Trophoblast cell (in vitro differentiated cells and primary cell): ENCODE data around the gene SEPTIN3.

ENCODE experiments used
- DNase-seq, 2 donors: peaks; one replicate each; pipeline ENCODE4 v3.0.0-alpha.2; 2016
- H2AFZ ChIP-seq: 2 replicates; pipeline ENCODE4 v1.6.1; 2013; ENCODE audit warnings: low read length, moderate library complexity, mild to moderate bottlenecking; ENCODE audit not compliant: insufficient read depth, poor library complexity
- H2AK5ac ChIP-seq: 2 replicates; pipeline ENCODE4 v1.6.1; 2013; ENCODE audit warnings: mild to moderate bottlenecking, low read length
- H2BK120ac ChIP-seq: 2 replicates; pipeline ENCODE4 v1.6.1; 2013; ENCODE audit warnings: low read length, mild to moderate bottlenecking, moderate library complexity; ENCODE audit not compliant: insufficient read depth, poor library complexity
- H2BK12ac ChIP-seq: 2 replicates; pipeline ENCODE4 v1.6.1; 2013; ENCODE audit warnings: mild to moderate bottlenecking, low read length, moderate library complexity
- H2BK5ac ChIP-seq: 2 replicates; pipeline ENCODE4 v1.6.1; 2013; ENCODE audit warnings: low read length, low read depth, moderate library complexity, mild to moderate bottlenecking; ENCODE audit not compliant: poor library complexity
- H3K14ac ChIP-seq: 2 replicates; pipeline ENCODE4 v1.6.1; 2013; ENCODE audit warnings: mild to moderate bottlenecking, low read length
- H3K18ac ChIP-seq: 2 replicates; pipeline ENCODE4 v1.6.1; 2013; ENCODE audit warnings: mild to moderate bottlenecking, low read length
- H3K23ac ChIP-seq: 2 replicates; pipeline ENCODE4 v1.6.1; 2013; ENCODE audit warnings: low read length
- H3K27ac ChIP-seq: 2 replicates; pipeline ENCODE4 v1.5.1; 2013; ENCODE audit warnings: low read depth, mild to moderate bottlenecking, inconsistent platforms, low read length, moderate library complexity
- H3K27me3 ChIP-seq: 2 replicates; pipeline ENCODE4 v1.6.1; 2013; ENCODE audit warnings: inconsistent platforms, mild to moderate bottlenecking, low read length, moderate library complexity; ENCODE audit not compliant: insufficient read depth
- H3K36me3 ChIP-seq, 2 experiments: 1 replicate in 1 of 2; 2 replicates in 1 of 2; pipeline ENCODE4 v1.6.1; 2013; ENCODE audit warnings: low read length in 2 of 2, mild to moderate bottlenecking in 2 of 2, moderate library complexity in 1 of 2; ENCODE audit not compliant: insufficient read depth in 2 of 2, control insufficient read depth in 1 of 2
- H3K4ac ChIP-seq: 2 replicates; pipeline ENCODE4 v1.6.1; 2013; ENCODE audit warnings: low read depth, mild to moderate bottlenecking, low read length, moderate library complexity
- H3K4me1 ChIP-seq, 2 experiments: 1 replicate in 1 of 2; 2 replicates in 1 of 2; pipeline ENCODE4 v1.6.1; 2013; ENCODE audit warnings: low read length in 2 of 2, mild to moderate bottlenecking in 2 of 2, moderate library complexity in 1 of 2; ENCODE audit not compliant: insufficient read depth in 2 of 2, control insufficient read depth in 1 of 2
- H3K4me2 ChIP-seq: 2 replicates; pipeline ENCODE4 v1.6.1; 2013; ENCODE audit warnings: inconsistent platforms, mild to moderate bottlenecking, low read length, moderate library complexity
- H3K4me3 ChIP-seq: 2 replicates; pipeline ENCODE4 v1.5.1; 2013; ENCODE audit warnings: mild to moderate bottlenecking, low read depth, low read length, inconsistent platforms
- H3K79me1 ChIP-seq: one replicate; pipeline ENCODE4 v1.6.1; 2013; ENCODE audit warnings: low read length
- H3K79me2 ChIP-seq: 2 replicates; pipeline ENCODE4 v1.6.1; 2013; ENCODE audit warnings: low read length, mild to moderate bottlenecking; ENCODE audit not compliant: control insufficient read depth, insufficient read depth, poor library complexity
- H3K9ac ChIP-seq: 2 replicates; pipeline ENCODE4 v1.6.1; 2013; ENCODE audit warnings: mild to moderate bottlenecking, low read length
- H3K9me3 ChIP-seq: 2 replicates; pipeline ENCODE4 v1.6.1; 2013; ENCODE audit warnings: low read depth, mild to moderate bottlenecking, control low read depth, inconsistent platforms, low read length; ENCODE audit not compliant: insufficient read depth
- H4K12ac ChIP-seq: 2 replicates; pipeline ENCODE4 v1.6.1; 2013; ENCODE audit warnings: low read depth, mild to moderate bottlenecking, low read length, moderate library complexity
- H4K8ac ChIP-seq: 2 replicates; pipeline ENCODE4 v1.6.1; 2013; ENCODE audit warnings: low read depth, mild to moderate bottlenecking, low read length, moderate library complexity
- H4K91ac ChIP-seq: one replicate; pipeline ENCODE4 v1.6.1; 2013; ENCODE audit warnings: low read depth, mild to moderate bottlenecking, low read length, moderate library complexity
- WGBS: extraction: QIAGEN DNeasy Blood & Tissue Kit; methylation state at CpG from one replicate; pipeline ENCODE4 v1.1.7; 2013; ENCODE audit warnings: missing lambda C conversion rate; ENCODE audit not compliant: insufficient read length, insufficient coverage; ENCODE audit errors: extremely low coverage; 5-methylcytosine and 5-hydroxymethylcytosine counted together

The SEPTIN3 gene

GRCh38 chr22:41975299-41976069 is 6.2 kb downstream of the SEPTIN3 start:
- Histone ChIP-seq H3K27ac (no peak overlapping the region), H4K12ac (no peak overlapping the region), H3K4ac (no peak overlapping the region), H3K4me2 (no peak overlapping the region), H3K4me3 (no peak overlapping the region), H3K23ac (no peak overlapping the region), H3K79me1 (no peaks in the 10 kb centered on the region), H2BK120ac (no peak overlapping the region), H3K18ac (no peak overlapping the region), H3K14ac (no peak overlapping the region), H2AFZ (no peak overlapping the region), H4K91ac (no peak overlapping the region), H2BK12ac (no peak overlapping the region), H2BK5ac (no peak overlapping the region), H3K27me3 (peaks cover 30% of the 10 kb centered on the region), H2AK5ac (no peak overlapping the region), H3K4me1 (peaks cover 0 to 8% of the 10 kb centered on the region in 2 experiments), H3K9ac (no peak overlapping the region), H4K8ac (no peak overlapping the region), H3K79me2 (no peaks in the 10 kb centered on the region), H3K36me3 (no peaks in the 10 kb centered on the region), H3K9me3 (peaks cover 8% of the 10 kb centered on the region)
- no CpG with 5 or more reads among the region's 12 CpGs for whole genome bisulfite sequencing
- peak; percentile 86 to 88 for DNase-seq

GRCh38 chr22:41976070-41976901 is 7.0 kb downstream of the SEPTIN3 start:
- Histone ChIP-seq H3K9ac (no peak overlapping the region), H3K4me3 (peak overlapping the region; percentile 48), H2AK5ac (no peak overlapping the region), H2BK5ac (no peak overlapping the region), H3K4me1 (peaks cover 0 to 8% of the 10 kb centered on the region in 2 experiments), H3K9me3 (peaks cover 8% of the 10 kb centered on the region), H3K27ac (no peak overlapping the region), H4K12ac (no peak overlapping the region), H3K27me3 (peaks cover 30% of the 10 kb centered on the region), H4K8ac (no peak overlapping the region), H3K18ac (no peak overlapping the region), H2AFZ (no peak overlapping the region), H4K91ac (no peak overlapping the region), H2BK120ac (no peak overlapping the region), H3K79me1 (no peaks in the 10 kb centered on the region), H3K36me3 (no peaks in the 10 kb centered on the region), H3K4ac (no peak overlapping the region), H3K4me2 (peak overlapping the region; percentile 83), H3K14ac (no peak overlapping the region), H3K23ac (no peak overlapping the region), H2BK12ac (no peak overlapping the region), H3K79me2 (no peaks in the 10 kb centered on the region)
- DNase-seq = peak in 1 of 2 donors; percentile 64
- no CpG with 5 or more reads among the region's 72 CpGs for WGBS

DNA sequence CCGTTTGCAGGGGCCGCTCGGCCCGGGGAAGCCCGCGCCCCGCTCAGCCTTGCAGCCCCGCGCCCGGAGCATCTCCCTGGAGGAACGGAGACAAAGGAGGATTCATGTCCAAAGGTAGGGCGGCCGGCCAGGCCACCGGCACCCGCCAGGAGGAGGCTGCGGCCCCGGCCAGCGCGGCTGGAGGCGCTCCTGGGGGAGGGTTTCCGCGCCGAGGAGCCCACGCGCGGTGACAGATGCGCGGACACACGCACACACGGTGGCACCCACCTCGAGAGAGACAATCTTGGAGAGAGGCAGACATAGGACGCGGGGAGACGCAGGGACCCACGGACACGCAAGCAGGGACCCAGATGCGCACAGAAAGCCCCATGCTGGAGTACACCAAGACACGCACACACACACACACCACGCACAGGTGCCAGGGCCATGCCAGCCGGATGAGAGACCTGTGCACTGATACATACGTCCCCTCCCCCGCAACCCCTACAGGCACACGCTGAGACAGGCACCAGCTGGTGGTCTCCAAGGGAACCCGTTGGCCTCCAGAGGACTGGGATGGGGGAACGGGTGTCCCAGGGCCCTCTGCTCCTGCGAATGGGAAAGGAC is 7.8 kb downstream of the SEPTIN3 start:
- Histone ChIP-seq H4K12ac (no peak overlapping the region), H3K36me3 (no peaks in the 10 kb centered on the region)
- no CpG with 5 or more reads among the region's 46 CpGs for WGBS

GRCh38 chr22:41978732-41979131 is 9.5 kb downstream of the SEPTIN3 start:
- Histone ChIP-seq H3K4me1 (peaks cover 2 to 12% of the 10 kb centered on the region in 2 experiments), H3K9me3 (peaks cover 8% of the 10 kb centered on the region), H2AFZ (no peak overlapping the region), H3K23ac (no peak overlapping the region), H3K79me1 (no peaks in the 10 kb centered on the region), H2BK120ac (no peak overlapping the region), H3K9ac (no peak overlapping the region), H4K12ac (no peak overlapping the region), H4K91ac (no peak overlapping the region), H3K18ac (no peak overlapping the region), H3K14ac (no peak overlapping the region), H2BK5ac (no peak overlapping the region), H3K27me3 (peaks cover 30% of the 10 kb centered on the region), H2AK5ac (no peak overlapping the region), H3K4me3 (no peak overlapping the region), H3K4ac (no peak overlapping the region), H2BK12ac (no peak overlapping the region), H3K4me2 (no peak overlapping the region), H3K27ac (no peak overlapping the region), H3K79me2 (no peaks in the 10 kb centered on the region), H4K8ac (no peak overlapping the region), H3K36me3 (no peaks in the 10 kb centered on the region)
- WGBS = no CpG with 5 or more reads among the region's 1 CpG
- no peak for DNase-seq

More for the DNA sequence above, 7.8 kb downstream of the SEPTIN3 start:
- H3K79me2 ChIP-seq = no peaks in the 10 kb centered on the region
- H3K4me3 ChIP-seq = no peak overlapping the region
- no peak overlapping the region for H4K91ac ChIP-seq
- no peak overlapping the region for H2BK5ac ChIP-seq
- no peak overlapping the region for H3K18ac ChIP-seq
- peaks cover 0 to 8% of the 10 kb centered on the region in 2 experiments for H3K4me1 ChIP-seq
- H3K27me3 ChIP-seq = peaks cover 30% of the 10 kb centered on the region
- H3K4me2 ChIP-seq = peak overlapping the region; percentile 83
- peaks cover 8% of the 10 kb centered on the region for H3K9me3 ChIP-seq
- no peak overlapping the region for H2AK5ac ChIP-seq
- no peaks in the 10 kb centered on the region for H3K79me1 ChIP-seq
- peak in 1 of 2 donors; percentile 30 for DNase-seq
- no peak overlapping the region for H2BK12ac ChIP-seq
- H3K9ac ChIP-seq = no peak overlapping the region
- H2AFZ ChIP-seq = peak overlapping the region; percentile 56
- no peak overlapping the region for H3K27ac ChIP-seq
- peak overlapping the region; percentile 22 for H3K14ac ChIP-seq
- no peak overlapping the region for H3K23ac ChIP-seq
- no peak overlapping the region for H4K8ac ChIP-seq
- H3K4ac ChIP-seq = no peak overlapping the region
- H2BK120ac ChIP-seq = no peak overlapping the region
